ENCODE data around the gene HLTF. TPM values are rescaled to one million over a fixed set of nuclear protein-coding genes. Genes with fewer than 3 reads are reported as not detected.

Gene HLTF
- total RNA-seq, 3 donors from 2014 or later: 9.7 to 25.4 (median 12.1) TPM

DNA sequence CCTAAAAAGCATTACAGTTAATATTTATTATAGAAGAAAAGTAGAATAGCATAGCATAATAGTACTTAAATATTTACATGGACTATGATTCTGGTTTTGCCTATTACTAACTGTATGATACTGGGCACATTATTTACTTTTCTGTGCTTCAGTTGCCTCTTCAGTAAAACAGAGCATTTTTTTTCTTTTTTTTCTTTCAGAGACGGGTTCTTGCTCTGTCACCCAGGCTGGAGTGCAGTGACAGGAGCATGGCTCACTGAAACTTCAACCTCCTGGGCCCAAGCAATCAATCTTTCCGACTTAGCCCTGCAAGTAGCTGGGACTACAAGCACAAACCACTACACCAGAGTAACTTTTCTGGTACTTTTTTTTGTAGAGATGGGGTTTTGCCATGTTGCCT is 48.0 kb downstream of the HLTF start:
- intact Hi-C loops (cut with DNase I, micrococcal nuclease): no loop called here
- H3K4me1 ChIP-seq (ENCODE audit: low read depth): no peaks in the 10 kb centered on the region
- no peaks in the 10 kb centered on the region for H3K36me3 ChIP-seq (ENCODE audit: low read depth)
- no peaks in the 10 kb centered on the region for H3K9me3 ChIP-seq
- TF ChIP-seq, protein P1, sequence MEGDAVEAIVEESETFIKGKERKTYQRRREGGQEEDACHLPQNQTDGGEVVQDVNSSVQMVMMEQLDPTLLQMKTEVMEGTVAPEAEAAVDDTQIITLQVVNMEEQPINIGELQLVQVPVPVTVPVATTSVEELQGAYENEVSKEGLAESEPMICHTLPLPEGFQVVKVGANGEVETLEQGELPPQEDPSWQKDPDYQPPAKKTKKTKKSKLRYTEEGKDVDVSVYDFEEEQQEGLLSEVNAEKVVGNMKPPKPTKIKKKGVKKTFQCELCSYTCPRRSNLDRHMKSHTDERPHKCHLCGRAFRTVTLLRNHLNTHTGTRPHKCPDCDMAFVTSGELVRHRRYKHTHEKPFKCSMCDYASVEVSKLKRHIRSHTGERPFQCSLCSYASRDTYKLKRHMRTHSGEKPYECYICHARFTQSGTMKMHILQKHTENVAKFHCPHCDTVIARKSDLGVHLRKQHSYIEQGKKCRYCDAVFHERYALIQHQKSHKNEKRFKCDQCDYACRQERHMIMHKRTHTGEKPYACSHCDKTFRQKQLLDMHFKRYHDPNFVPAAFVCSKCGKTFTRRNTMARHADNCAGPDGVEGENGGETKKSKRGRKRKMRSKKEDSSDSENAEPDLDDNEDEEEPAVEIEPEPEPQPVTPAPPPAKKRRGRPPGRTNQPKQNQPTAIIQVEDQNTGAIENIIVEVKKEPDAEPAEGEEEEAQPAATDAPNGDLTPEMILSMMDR (IDR thresholded peaks at IDR 0.05): no peak
- H3K4me3 ChIP-seq: no peak overlapping the region
- DNase-seq (no peak), ATAC-seq (no peak)

DNA sequence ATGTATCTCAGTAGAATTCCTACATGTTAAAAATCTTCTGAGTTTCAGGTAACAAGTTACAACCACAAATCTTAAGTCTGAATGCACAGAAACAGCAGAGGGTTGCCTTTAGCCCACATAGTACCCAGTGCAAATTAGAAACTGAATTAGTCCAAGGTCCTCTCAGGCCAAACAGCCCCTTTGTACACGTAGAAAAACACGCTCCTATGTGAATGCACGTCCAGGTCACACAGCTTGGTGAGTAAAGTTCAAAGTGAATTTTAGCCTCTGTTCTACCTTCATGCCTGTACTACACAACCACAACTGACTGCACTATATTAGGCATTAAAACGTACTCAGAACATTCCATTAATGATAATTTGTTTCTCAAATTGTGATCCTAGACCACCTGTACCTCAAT is 48.6 kb downstream of the HLTF start:
- DNase-seq (no peak), ATAC-seq (no peak)
- H3K9me3 ChIP-seq: no peaks in the 10 kb centered on the region
- intact Hi-C loops (cut with DNase I, micrococcal nuclease): no loop called here
- TF ChIP-seq, protein P1 (IDR thresholded peaks at IDR 0.05): no peak
- H3K4me1 ChIP-seq (ENCODE audit: low read depth): no peaks in the 10 kb centered on the region
- no peak overlapping the region for H3K4me3 ChIP-seq
- no peaks in the 10 kb centered on the region for H3K36me3 ChIP-seq (ENCODE audit: low read depth)

DNA sequence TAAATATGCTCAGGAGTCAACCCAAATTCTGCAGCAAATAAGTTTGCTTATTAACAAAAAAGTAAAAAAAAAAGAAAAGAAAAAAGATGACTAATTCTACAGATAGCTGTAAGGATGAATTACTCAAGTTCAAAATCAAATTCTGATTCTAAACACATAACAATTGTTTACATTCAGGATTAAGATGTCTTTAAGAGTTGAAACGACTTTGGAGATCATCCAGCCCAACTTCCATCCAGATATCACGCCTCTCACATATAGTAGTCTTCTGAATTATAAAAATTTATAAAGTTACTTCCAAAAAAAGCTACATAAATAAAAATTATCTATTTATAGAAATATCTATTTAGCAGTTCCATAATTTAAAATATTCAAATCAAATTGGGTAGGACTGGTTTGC is 55.2 kb downstream of the HLTF start:
- intact Hi-C loops (cut with DNase I, micrococcal nuclease): no loop called here
- Histone ChIP-seq H3K4me3 (no peak overlapping the region), H3K4me1 (ENCODE audit: low read depth) (no peaks in the 10 kb centered on the region), H3K36me3 (ENCODE audit: low read depth) (no peaks in the 10 kb centered on the region), H3K9me3 (no peaks in the 10 kb centered on the region)
- no peak for DNase-seq
- ATAC-seq: no peak
- TF ChIP-seq, protein P1 (IDR thresholded peaks at IDR 0.05): no peak

DNA sequence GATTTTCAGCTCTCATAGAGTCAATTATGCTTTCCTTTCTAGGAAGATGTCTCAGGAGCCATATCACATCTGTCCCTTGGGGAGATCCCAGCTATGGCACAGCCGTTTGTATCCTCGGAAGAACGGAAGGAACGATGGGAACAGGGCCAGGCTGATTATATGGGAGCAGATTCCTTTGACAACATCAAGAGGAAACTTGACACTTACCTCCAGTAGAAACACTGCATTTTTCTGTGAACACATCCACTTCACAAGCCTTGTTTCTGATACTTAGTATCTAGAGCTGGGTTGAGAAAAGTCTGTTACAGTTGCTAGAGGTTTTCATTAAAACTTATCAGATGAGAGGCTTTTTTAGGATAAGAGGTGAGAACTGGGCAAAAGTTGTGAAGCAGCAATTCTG is 59.6 kb downstream of the HLTF start:
- TF ChIP-seq, protein P1 (IDR thresholded peaks at IDR 0.05): no peak
- Histone ChIP-seq H3K36me3 (ENCODE audit: low read depth) (no peaks in the 10 kb centered on the region), H3K9me3 (no peaks in the 10 kb centered on the region), H3K4me3 (no peak overlapping the region), H3K4me1 (ENCODE audit: low read depth) (no peaks in the 10 kb centered on the region)
- intact Hi-C loops (cut with DNase I, micrococcal nuclease): no loop called here
- ATAC-seq: no peak
- no peak for DNase-seq

DNA sequence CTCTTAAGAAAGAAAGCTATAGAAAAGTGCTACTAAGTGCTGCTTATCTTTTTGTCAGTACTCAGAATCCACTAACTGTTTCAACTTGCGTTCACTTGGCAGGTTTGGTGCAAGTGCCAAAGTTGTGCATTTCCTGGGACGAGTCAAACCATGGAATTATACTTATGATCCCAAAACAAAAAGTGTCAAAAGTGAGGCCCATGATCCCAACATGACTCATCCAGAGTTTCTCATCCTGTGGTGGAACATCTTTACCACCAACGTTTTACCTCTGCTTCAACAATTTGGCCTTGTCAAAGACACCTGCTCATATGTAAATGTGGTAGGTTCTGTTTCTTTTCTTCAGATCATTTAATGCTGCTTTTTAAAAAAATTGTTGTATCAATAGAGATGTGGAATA is 62.4 kb downstream of the HLTF start:
- no peak overlapping the region for H3K4me3 ChIP-seq
- no peaks in the 10 kb centered on the region for H3K9me3 ChIP-seq
- H3K4me1 ChIP-seq (ENCODE audit: low read depth): no peaks in the 10 kb centered on the region
- intact Hi-C loops (cut with DNase I, micrococcal nuclease): no loop called here
- TF ChIP-seq, protein P1 (IDR thresholded peaks at IDR 0.05): no peak
- DNase-seq (no peak), ATAC-seq (no peak)
- H3K36me3 ChIP-seq (ENCODE audit: low read depth): no peaks in the 10 kb centered on the region

DNA sequence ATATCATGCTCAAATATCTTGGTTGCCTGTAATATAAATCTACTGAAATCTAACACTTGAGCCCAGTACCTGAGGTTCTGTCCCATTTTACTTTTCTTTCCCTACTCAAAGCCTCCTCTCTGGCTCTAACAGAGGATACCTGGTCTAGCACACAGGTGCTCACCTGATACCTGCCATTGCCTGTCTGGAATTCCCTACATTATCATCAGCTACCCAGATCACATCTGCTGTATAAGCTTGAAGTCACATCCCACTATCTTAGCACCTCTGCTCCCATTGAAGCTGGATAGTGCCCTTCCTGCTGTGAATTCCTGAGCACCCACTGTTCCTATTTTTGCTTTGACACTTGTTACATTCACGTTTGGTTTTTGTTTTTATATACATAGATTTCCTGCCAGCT is 64.5 kb downstream of the HLTF start:
- Histone ChIP-seq H3K36me3 (ENCODE audit: low read depth) (no peaks in the 10 kb centered on the region), H3K9me3 (no peaks in the 10 kb centered on the region), H3K4me3 (no peak overlapping the region), H3K4me1 (ENCODE audit: low read depth) (no peaks in the 10 kb centered on the region)
- intact Hi-C loops (cut with DNase I, micrococcal nuclease): no loop called here
- no peak for ATAC-seq
- no peak for DNase-seq
- TF ChIP-seq, protein P1 (IDR thresholded peaks at IDR 0.05): no peak
